Measurements from ENCODE around the gene CNNM3.

Gene CNNM3

DNA sequence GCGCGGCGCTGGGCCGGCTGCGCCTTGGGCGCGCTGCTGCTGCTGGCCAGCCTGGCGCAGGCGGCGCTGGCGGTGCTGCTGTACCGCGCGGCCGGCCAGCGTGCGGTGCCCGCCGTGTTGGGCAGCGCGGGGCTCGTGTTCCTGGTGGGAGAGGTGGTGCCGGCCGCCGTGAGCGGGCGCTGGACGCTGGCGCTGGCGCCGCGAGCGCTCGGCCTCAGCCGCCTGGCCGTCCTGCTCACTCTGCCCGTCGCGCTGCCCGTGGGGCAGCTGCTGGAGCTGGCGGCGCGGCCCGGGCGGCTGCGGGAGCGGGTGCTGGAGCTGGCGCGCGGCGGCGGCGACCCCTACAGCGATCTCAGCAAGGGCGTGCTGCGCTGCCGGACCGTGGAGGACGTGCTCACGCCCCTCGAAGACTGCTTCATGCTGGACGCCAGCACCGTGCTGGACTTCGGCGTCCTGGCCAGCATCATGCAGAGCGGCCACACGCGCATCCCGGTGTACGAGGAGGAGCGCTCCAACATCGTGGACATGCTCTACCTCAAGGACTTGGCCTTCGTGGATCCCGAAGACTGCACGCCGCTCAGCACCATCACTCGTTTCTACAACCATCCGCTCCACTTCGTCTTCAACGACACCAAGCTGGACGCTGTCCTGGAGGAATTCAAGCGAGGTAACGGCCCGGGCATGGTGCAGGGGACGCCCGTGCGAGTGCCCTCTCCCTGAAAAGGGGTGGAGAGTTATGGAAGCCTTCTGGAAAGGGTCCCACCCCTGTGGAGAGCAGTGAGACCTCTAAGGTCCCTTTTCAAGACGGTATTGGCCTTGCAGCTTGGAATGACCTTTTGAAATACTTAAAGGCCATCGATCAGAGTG, 1.0 kb downstream of the CNNM3 start:
- FAIRE-seq (peak; percentile 73), DNase-seq (ENCODE audit: insufficient read length, low spot score) (peak; percentile 34)

- DNase-seq (ENCODE audit: insufficient read length, low spot score), result no peak
- no peak for FAIRE-seq
These were observed 1.8 kb downstream of the CNNM3 start for GRCh38 chr2:96817882-96818281.

DNA sequence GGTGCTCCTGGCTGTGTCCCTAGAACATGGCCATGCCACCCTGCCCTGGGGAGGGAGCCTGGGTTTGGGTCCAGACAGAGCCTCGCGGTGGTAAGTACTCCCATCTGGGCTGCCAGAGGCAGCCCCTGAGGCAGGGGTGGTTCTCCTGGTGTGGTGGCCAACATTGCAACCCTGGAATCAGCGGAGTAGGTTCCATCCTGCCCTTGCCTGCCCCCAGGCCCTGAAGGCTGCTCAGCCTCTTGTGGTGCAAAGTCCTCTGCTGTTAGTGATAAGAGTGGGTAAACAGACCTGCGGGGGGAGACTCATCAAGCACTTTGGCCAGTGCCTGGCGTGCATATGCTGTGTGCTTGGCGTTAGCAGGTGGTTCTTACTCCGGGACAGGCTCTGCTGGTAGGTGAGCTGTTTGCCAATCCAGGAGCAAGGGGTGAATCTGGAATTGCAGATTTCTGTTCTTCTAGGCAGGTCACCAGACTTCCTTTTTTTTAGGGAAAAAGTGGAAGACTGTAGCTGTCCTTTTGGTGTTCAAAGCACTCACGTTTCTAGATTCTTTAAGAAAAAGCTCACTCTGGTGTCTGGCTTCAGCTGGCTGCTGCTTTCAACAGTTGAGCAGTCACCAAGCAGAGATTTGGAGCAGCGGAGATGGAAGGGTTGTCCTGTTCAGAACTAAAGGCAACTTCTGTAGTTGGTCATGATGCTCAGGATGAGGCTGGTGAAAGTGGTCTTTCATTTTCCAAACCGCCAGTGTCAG, 3.2 kb downstream of the CNNM3 start:
- DNase-seq (ENCODE audit: insufficient read length, low spot score) (no peak), FAIRE-seq (no peak)

GRCh38 chr2:96819876-96820511, 3.9 kb downstream of the CNNM3 start:
- FAIRE-seq, result no peak
- DNase-seq (ENCODE audit: insufficient read length, low spot score), result no peak

GRCh38 chr2:96821113-96821675, 5.1 kb downstream of the CNNM3 start:
- DNase-seq (ENCODE audit: insufficient read length, low spot score) (no peak), FAIRE-seq (no peak)

GRCh38 chr2:96822786-96823185, 6.7 kb downstream of the CNNM3 start:
- FAIRE-seq (no peak), DNase-seq (ENCODE audit: insufficient read length, low spot score) (no peak)

- DNase-seq (ENCODE audit: insufficient read length, low spot score) (no peak), FAIRE-seq (no peak)
These were observed 7.1 kb downstream of the CNNM3 start for GRCh38 chr2:96823198-96823597.

GRCh38 chr2:96824079-96824870, 8.2 kb downstream of the CNNM3 start:
- peak; percentile 46 for FAIRE-seq

DNA sequence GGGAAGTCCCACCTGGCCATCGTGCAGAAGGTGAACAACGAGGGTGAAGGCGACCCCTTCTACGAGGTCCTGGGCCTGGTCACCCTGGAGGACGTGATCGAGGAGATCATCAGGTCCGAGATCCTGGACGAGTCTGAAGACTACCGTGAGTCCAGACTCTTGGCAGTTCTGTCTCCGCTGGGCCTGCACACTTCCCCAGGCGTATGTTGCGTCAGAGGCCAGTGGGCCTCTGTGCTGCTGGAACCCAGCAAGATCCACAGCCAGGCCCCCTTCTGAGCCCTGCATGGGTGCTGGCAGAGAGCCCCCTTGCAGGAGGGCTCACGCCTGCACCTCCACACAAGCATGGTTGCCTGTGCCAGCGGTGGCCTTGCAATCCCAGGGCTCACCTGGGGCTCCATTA, 9.0 kb downstream of the CNNM3 start:
- no peak for FAIRE-seq

More at GRCh38 chr2:96824079-96824870, 8.2 kb downstream of the CNNM3 start:
- no peak for DNase-seq (ENCODE audit: insufficient read length, low spot score)

DNA sequence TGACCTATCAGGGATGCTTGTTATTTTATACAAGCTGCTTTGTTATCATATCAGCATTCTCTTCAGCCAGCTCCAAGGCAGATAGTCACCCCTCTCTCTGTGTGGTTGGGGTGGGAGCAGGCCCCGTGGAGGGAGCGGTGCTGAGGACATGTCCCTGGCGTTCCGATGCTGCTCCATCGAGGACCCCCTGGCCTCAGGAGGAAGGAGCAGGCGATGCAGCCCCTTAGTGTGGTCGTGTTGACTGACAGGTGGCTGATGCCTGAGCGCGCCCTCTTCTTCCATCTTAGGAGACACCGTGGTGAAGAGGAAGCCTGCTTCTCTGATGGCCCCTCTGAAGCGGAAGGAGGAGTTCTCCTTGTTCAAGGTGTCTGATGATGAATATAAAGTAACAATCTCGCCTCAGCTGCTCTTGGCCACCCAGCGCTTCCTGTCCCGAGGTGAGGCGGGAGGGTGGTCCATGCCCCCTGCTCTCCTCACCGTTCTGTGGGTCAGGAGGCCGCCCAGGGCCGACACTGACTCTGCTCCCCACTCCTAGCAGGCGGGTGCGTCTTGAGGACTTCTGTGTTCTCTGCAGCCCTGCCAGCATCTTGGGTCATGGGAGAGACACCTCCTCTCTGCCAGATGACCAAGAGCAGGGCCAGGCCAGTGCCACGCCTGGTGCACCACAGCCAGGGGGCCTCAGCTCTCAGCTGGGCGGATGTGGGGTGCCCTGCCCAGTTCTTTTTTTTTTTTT, 10.6 kb downstream of the CNNM3 start:
- DNase-seq (ENCODE audit: insufficient read length, low spot score) (no peak), FAIRE-seq (no peak)

More for the DNA sequence above, 9.0 kb downstream of the CNNM3 start:
- no peak for DNase-seq (ENCODE audit: insufficient read length, low spot score)

DNA sequence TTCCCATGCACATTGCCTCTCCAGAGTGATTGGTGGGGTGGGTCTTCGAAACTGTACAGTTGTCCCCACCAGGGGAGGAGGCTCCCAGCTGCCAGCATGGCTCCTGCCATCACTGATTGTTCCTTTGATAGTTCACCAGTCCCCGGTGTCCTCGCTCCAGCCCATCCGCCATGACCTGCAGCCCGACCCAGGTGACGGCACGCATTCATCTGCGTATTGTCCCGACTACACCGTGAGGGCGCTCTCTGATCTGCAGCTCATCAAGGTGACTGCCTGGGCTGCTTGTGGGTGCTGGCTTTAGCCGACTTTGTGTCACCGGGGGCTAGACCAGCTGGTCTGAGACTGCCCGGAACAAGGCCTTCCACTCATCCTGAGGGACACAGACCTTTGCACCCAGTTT, 12.4 kb downstream of the CNNM3 start:
- FAIRE-seq (no peak), DNase-seq (ENCODE audit: insufficient read length, low spot score) (no peak)

DNA sequence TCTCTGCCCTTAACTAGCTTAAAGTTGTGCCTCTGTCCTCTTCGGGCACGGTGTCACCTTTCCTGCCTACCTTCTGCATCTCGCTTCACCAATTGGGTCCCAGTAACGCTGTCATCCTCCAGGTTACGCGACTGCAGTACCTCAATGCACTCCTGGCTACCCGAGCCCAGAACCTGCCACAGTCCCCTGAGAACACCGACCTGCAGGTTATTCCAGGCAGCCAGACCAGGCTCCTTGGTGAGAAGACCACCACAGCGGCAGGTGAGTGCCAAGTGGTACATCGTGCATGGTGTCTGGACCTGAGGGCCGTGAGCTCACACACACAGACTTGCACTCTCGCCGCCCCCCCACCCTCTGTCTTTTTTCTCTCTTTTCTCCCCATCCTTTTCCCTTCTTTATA, 12.8 kb downstream of the CNNM3 start:
- peak; percentile 64 for FAIRE-seq
- DNase-seq (ENCODE audit: insufficient read length, low spot score), result no peak

DNA sequence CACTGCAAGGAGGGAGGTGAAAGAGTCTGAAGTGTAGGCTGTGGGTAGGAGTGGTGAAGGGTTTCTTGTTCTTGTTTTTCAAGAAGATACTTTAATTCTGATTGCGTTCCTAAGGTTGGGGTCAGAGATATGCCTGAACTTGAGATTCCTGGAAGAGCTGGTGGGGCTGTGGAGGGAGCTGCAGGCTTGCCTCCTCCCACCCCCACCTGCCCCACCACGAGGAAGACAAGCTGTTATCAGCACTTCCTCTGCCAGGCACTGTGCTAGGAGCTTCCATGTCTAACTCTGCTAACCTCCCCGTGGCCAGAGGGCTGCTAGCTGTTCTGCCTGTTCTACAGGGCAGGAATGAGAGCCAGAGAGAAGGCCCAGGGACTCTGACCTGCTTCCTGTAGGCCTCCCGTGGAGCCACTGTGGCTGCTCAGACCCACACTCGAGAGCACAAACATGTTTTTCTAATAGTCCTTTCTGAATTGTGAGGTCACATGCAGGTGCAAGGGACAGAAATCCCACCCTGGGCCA, 14.0 kb downstream of the CNNM3 start:
- DNase-seq (ENCODE audit: insufficient read length, low spot score) (no peak), FAIRE-seq (peak; percentile 78)

- no peak for FAIRE-seq
These were observed 15.6 kb downstream of the CNNM3 start for GRCh38 chr2:96831679-96832078.

GRCh38 chr2:96832408-96832753, 16.3 kb downstream of the CNNM3 start:
- FAIRE-seq, result no peak
- DNase-seq (ENCODE audit: insufficient read length, low spot score), result no peak

More at GRCh38 chr2:96831679-96832078, 15.6 kb downstream of the CNNM3 start:
- DNase-seq (ENCODE audit: insufficient read length, low spot score), result no peak

DNA sequence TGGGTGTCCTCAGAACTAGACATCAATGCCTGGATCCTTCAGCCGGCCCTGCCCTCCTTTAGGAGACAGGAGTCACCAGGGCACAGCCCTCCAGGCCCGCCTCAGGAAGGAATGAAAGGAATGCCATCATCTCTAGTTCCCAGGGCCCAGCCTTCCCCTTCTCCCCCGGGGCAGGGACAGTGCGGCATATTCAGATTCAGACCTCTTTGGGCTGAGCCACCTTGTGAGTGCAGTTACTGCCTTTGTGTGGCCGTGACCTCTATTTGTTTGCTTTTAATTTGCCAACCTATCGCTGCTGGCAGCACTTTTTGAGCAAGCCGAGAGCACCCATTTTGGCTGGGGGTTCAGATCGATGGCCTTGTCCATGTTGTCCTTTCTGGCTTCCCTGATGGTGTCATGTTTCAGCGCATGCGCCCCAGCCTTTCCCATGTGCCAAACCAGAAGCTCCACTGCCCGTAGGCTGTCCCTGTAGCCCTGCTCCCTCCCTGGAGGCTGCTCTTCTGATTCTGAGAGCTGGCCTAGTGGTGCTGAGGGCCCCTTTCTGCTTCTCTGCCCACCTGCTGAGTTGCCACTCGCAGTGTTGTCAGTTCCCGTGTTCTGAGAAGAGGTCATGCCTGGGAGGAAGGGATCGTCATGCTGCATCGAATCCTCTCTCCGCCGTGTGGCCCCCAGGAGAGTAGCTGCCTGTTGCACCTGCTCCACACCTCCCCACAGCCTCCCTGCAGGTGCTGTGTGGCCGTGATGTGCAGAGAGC, 16.9 kb downstream of the CNNM3 start:
- FAIRE-seq (peak; percentile 96), DNase-seq (ENCODE audit: insufficient read length, low spot score) (peak; percentile 92)

- FAIRE-seq (no peak), DNase-seq (ENCODE audit: insufficient read length, low spot score) (no peak)
These were observed 19.8 kb downstream of the CNNM3 start for GRCh38 chr2:96835830-96836229.

DNA sequence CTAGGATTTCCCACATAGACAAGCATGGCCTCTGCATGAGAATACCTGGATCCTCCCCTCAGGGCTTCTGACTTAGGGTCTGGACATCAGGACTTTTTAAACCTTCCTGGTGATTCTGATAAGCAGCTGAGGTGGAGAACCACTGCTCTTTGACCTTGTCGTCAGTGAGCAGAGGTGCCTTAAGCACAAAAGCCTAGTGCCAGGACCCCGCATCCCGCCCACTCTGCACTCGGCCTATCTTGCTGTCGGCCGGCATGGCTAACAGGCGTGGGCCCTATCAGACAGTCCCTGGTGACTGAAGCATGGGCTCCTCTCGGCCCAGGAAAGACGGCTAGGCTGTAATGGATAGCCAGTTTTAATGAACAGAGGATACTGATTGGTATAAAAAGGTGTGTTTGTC, 21.5 kb downstream of the CNNM3 start:
- DNase-seq (ENCODE audit: insufficient read length, low spot score) (no peak), FAIRE-seq (peak; percentile 16)

Measured in HTR-8/SVneo (cell line).